GM21390 (cell line): Measurements from ENCODE around the gene ARHGEF38.
"Not testable (repeated sequence)": the region's sequence is repeated elsewhere in the genome, so short reads cannot be mapped to it uniquely, and the experiment has no call there.

ENCODE experiments used
- ATAC-seq: cut with Tn5 transposase; IDR thresholded peaks from one replicate; pipeline ENCODE4 v1.9.1; 2021; ENCODE audit not compliant: unreplicated experiment

The ARHGEF38 gene

GRCh38 chr4:105645440-105645839, 93.0 kb downstream of the ARHGEF38 start:
- ATAC-seq = no peak

- ATAC-seq = no peak
Measured at GRCh38 chr4:105650190-105650589, 97.8 kb downstream of the ARHGEF38 start.

- ATAC-seq = no peak
Measured at GRCh38 chr4:105651884-105652283, 99.5 kb downstream of the ARHGEF38 start.

GRCh38 chr4:105652286-105652888, 100.0 kb downstream of the ARHGEF38 start:
- no peak for ATAC-seq

GRCh38 chr4:105657117-105657765, 104.8 kb downstream of the ARHGEF38 start:
- no peak for ATAC-seq

- no peak for ATAC-seq
Measured at GRCh38 chr4:105659190-105659589, 106.8 kb downstream of the ARHGEF38 start.

- ATAC-seq = no peak
Measured at GRCh38 chr4:105661028-105661427, 108.6 kb downstream of the ARHGEF38 start.

GRCh38 chr4:105662935-105663675, 110.7 kb downstream of the ARHGEF38 start:
- no peak for ATAC-seq

- ATAC-seq = peak; percentile 59
Measured at GRCh38 chr4:105666693-105667092, 114.3 kb downstream of the ARHGEF38 start.

- no peak for ATAC-seq
Measured at GRCh38 chr4:105670684-105671083, 118.3 kb downstream of the ARHGEF38 start.

GRCh38 chr4:105671301-105671700, 118.9 kb downstream of the ARHGEF38 start:
- ATAC-seq = no peak

GRCh38 chr4:105674011-105674410, 121.6 kb downstream of the ARHGEF38 start:
- ATAC-seq = no peak

- no peak for ATAC-seq
Measured at GRCh38 chr4:105677709-105678108, 125.3 kb downstream of the ARHGEF38 start.

GRCh38 chr4:105679186-105679585, 126.8 kb downstream of the ARHGEF38 start:
- no peak for ATAC-seq

- no peak for ATAC-seq
Measured at GRCh38 chr4:105683038-105683437, 130.6 kb downstream of the ARHGEF38 start.

GRCh38 chr4:105686571-105686970, 134.2 kb downstream of the ARHGEF38 start:
- no peak for ATAC-seq

GRCh38 chr4:105694812-105695211, 142.4 kb downstream of the ARHGEF38 start:
- not testable (repeated sequence) for ATAC-seq

GRCh38 chr4:105695832-105696231, 143.4 kb downstream of the ARHGEF38 start:
- not testable (repeated sequence) for ATAC-seq

- no peak for ATAC-seq
Measured at GRCh38 chr4:105698607-105699006, 146.2 kb downstream of the ARHGEF38 start.

GRCh38 chr4:105707782-105708180, 155.4 kb downstream of the ARHGEF38 start:
- no peak for ATAC-seq

GRCh38 chr4:105708181-105709080, 156.0 kb downstream of the ARHGEF38 start, which contains the start of the genes GSTCD and INTS12:
Gene GSTCD, plus strand, starts transcription at chr4:105708784. Its CDS starts 8,830 bp downstream, at chr4:105717614.
Gene INTS12, minus strand, starts transcription at chr4:105708689. Its CDS starts 8,684 bp downstream, at chr4:105700005.
- ATAC-seq = peak; percentile 74
